GM18517 (cell line): Measurements from ENCODE around the gene EPAS1.
A peak's percentile ranks its signal among the peaks of the same experiment; 100 is the strongest.

Experiments used
- ATAC-seq: cut with Tn5 transposase; IDR thresholded peaks from one replicate; pipeline ENCODE4 v1.9.1; 2021; ENCODE audit warnings: mild to moderate bottlenecking, moderate library complexity; ENCODE audit not compliant: unreplicated experiment

EPAS1 gene

GRCh38 chr2:46273225-46273863 lies 23.9 kb upstream of the EPAS1 start:
- no peak for ATAC-seq

GRCh38 chr2:46273919-46274318 lies 23.3 kb upstream of the EPAS1 start:
- ATAC-seq: no peak

- ATAC-seq: no peak
Measured at GRCh38 chr2:46274586-46274985, 22.6 kb upstream of the EPAS1 start.

- ATAC-seq: no peak
Measured at GRCh38 chr2:46275995-46276394, 21.2 kb upstream of the EPAS1 start.

GRCh38 chr2:46276642-46277041 lies 20.6 kb upstream of the EPAS1 start:
- no peak for ATAC-seq

GRCh38 chr2:46277431-46278190 lies 19.6 kb upstream of the EPAS1 start:
- no peak for ATAC-seq

GRCh38 chr2:46278952-46279351 lies 18.3 kb upstream of the EPAS1 start:
- ATAC-seq: no peak

- ATAC-seq: no peak
Measured at GRCh38 chr2:46281939-46282338, 15.3 kb upstream of the EPAS1 start.

GRCh38 chr2:46283693-46284092 lies 13.5 kb upstream of the EPAS1 start:
- ATAC-seq: no peak

GRCh38 chr2:46284260-46284659 lies 12.9 kb upstream of the EPAS1 start:
- no peak for ATAC-seq

- ATAC-seq: no peak
Measured at GRCh38 chr2:46284796-46285195, 12.4 kb upstream of the EPAS1 start.

GRCh38 chr2:46286715-46287114 lies 10.5 kb upstream of the EPAS1 start:
- ATAC-seq: no peak

- ATAC-seq: no peak
Measured at GRCh38 chr2:46290078-46290477, 7.1 kb upstream of the EPAS1 start.

GRCh38 chr2:46293466-46293865 lies 3.7 kb upstream of the EPAS1 start:
- ATAC-seq: no peak

- ATAC-seq: no peak
Measured at GRCh38 chr2:46294176-46294836, 2.9 kb upstream of the EPAS1 start.

- no peak for ATAC-seq
Measured at GRCh38 chr2:46296216-46296839, 879 bp upstream of the EPAS1 start.

GRCh38 chr2:46297546-46298271 lies 502 bp downstream of the EPAS1 start:
- ATAC-seq: peak; percentile 19

GRCh38 chr2:46298272-46298521 lies 990 bp downstream of the EPAS1 start:
- no peak for ATAC-seq

- no peak for ATAC-seq
Measured at GRCh38 chr2:46298522-46299353, 1.5 kb downstream of the EPAS1 start.
